GM10248 (cell line): ENCODE measurements around the gene ACSL1.
A peak's percentile ranks its signal among the peaks of the same experiment; 100 is the strongest.
"Not testable (repeated sequence)": the region's sequence is repeated elsewhere in the genome, so short reads cannot be mapped to it uniquely, and the experiment has no call there.

Experiments used
- CTCF ChIA-PET: fragments of 300-600 bp; sonication (Branson Sonifier 250); formaldehyde crosslinking; extraction: SDS; loops from one replicate; lab custom pipeline; 2021; ENCODE audit warnings: antibody characterized with exemption; lab: Yijun Ruan, JAX
- POLR2A ChIA-PET: fragments of 350-650 bp; sonication (Branson Sonifier 250); formaldehyde crosslinking; extraction: SDS; loops from one replicate; lab custom pipeline; 2020; ENCODE audit warnings: antibody characterized with exemption; lab: Yijun Ruan, JAX
- DNase-seq: peaks from one replicate; pipeline ENCODE4 v3.0.0; 2012; ENCODE audit errors: extremely low spot score
- CTCF ChIP-seq: IDR thresholded peaks from 2 replicates; pipeline ENCODE4 v1.5.1; 2012; ENCODE audit warnings: mild to moderate bottlenecking, low read depth; ENCODE audit errors: extremely low read depth, missing control alignments, control extremely low read depth

ACSL1 gene

GRCh38 chr4:184744236-184744635, 81.5 kb downstream of the ACSL1 start:
- no peak for TF ChIP-seq CTCF
- no peak for DNase-seq
- ChIA-PET POLR2A (no interaction called here), CTCF (interaction anchor here (1.5 kb wide), 1 partner anchor 351 kb away, joined by 4 read pairs; no protein-coding TSS in a partner anchor)

- no peak for TF ChIP-seq CTCF
- CTCF ChIA-PET = interaction anchor here (0.9 to 1.5 kb wide), 2 partner anchors 352 to 912 kb away, joined by 3 to 4 read pairs; no protein-coding TSS in a partner anchor
- POLR2A ChIA-PET = no interaction called here
- no peak for DNase-seq
These were observed 82.1 kb downstream of the ACSL1 start for GRCh38 chr4:184743650-184744049.

GRCh38 chr4:184741651-184742050, 84.1 kb downstream of the ACSL1 start:
- POLR2A ChIA-PET, DNase-seq: not testable (repeated sequence)
- CTCF ChIA-PET = interaction anchor here (1.0 to 2.5 kb wide), 3 partner anchors 67 to 354 kb away, joined by 3 to 6 read pairs (median 4); no protein-coding TSS in a partner anchor

GRCh38 chr4:184740980-184741391, 84.8 kb downstream of the ACSL1 start:
- TF ChIP-seq CTCF = no peak
- no peak for DNase-seq
- POLR2A ChIA-PET = no interaction called here
- CTCF ChIA-PET = interaction anchor here (1.1 to 2.5 kb wide), 3 partner anchors 10 to 355 kb away, joined by 3 to 6 read pairs (median 6); no protein-coding TSS in a partner anchor

GRCh38 chr4:184739575-184739974, 86.2 kb downstream of the ACSL1 start:
- POLR2A ChIA-PET, DNase-seq: not testable (repeated sequence)
- CTCF ChIA-PET = interaction anchor here (1.7 kb wide), 1 partner anchor 11 kb away, joined by 6 read pairs; no protein-coding TSS in a partner anchor

- POLR2A ChIA-PET = interaction anchor here (0.7 to 2.4 kb wide), 2 partner anchors 86 to 116 kb away, joined by 3 to 15 read pairs; partner anchors contain the start of genes CASP3 and PRIMPOL
- no peak for TF ChIP-seq CTCF
- CTCF ChIA-PET = interaction anchor here (0.9 to 3.6 kb wide), 5 partner anchors 12 to 471 kb away, joined by 4 to 32 read pairs (median 8); no protein-coding TSS in a partner anchor
- DNase-seq = no peak
These were observed 91.0 kb downstream of the ACSL1 start for GRCh38 chr4:184734758-184735157.

GRCh38 chr4:184733654-184734524, 91.9 kb downstream of the ACSL1 start, which contains the start of gene CENPU:
CENPU (minus strand) TSS chr4:184734096; CDS start chr4:184734062, 34 bp downstream.
- peak; percentile 100 for DNase-seq
- CTCF ChIA-PET = interaction anchor here (0.9 to 3.6 kb wide), 6 partner anchors 11 to 483 kb away, joined by 3 to 32 read pairs (median 6); no protein-coding TSS in a partner anchor
- no peak for TF ChIP-seq CTCF
- POLR2A ChIA-PET = interaction anchor here (0.6 to 2.4 kb wide), 5 partner anchors 85 to 1830 kb away, joined by 3 to 15 read pairs (median 3); partner anchors contain the start of genes CASP3 and PRIMPOL
